H1 (cell line): Measurements from ENCODE around the gene KRTAP3-2. TPM values are rescaled to one million over a fixed set of nuclear protein-coding genes. Genes with fewer than 3 reads are reported as not detected.

Source experiments
- CBX8 ChIP-seq: fragments of 300-800, 300-1000 bp; sonication (generic); IDR thresholded peaks from 2 replicates; pipeline ENCODE4 v1.7.1; 2016; ENCODE audit warnings: low read depth, low read length, borderline replicate concordance
- polyA plus RNA-seq, 7 experiments: library from polyadenylated mRNA; depleted of rRNA in 3 of 7; stranded (reverse) in 5 of 7; unstranded in 2 of 7; fragments of >200 nt in 5 of 7; fragments of 200-250 nt in 2 of 7; gene quantifications; 1 replicate in 5 of 7; 2 replicates in 1 of 7; 4 replicates in 1 of 7; pipeline versions ENCODE4 v1.2.1 to v1.2.3, GENCODE V29; 2011 to 2013; ENCODE audit warnings: missing spikeins in 2 of 7, mixed read lengths in 2 of 7
- total RNA-seq: library from RNA; stranded (reverse); fragmentation: NEBNext Ultra II Directional; extraction: Animal tissue kit (Norgen Biotek cat#: 25700); gene quantifications from 2 replicates; pipeline ENCODE4 v1.2.1, GENCODE V29; 2021
- TF ChIP-seq, protein P1 (sequence below): IDR thresholded peaks from 2 replicates; pipeline ENCODE4 v1.6.1; 2011; ENCODE audit warnings: low read depth, mild to moderate bottlenecking, low read length; ENCODE audit not compliant: insufficient read depth

KRTAP3-2 gene
- total and polyA plus RNA-seq, 2 of the 8 experiments (the other 6 are each of a cell fraction or from before 2014, with no cell fraction given) = not detected

- TF ChIP-seq, protein P1, sequence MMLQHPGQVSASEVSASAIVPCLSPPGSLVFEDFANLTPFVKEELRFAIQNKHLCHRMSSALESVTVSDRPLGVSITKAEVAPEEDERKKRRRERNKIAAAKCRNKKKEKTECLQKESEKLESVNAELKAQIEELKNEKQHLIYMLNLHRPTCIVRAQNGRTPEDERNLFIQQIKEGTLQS = no peak
- TF ChIP-seq CBX8 = no peak
- TF ChIP-seq, all 59 proteins: peak for 0
These were observed 19.1 kb downstream of the KRTAP3-2 start (continued) for GRCh38 chr17:40980596-40980995.
